ENCODE results near the gene JCHAIN.

GRCh38 chr4:70640192-70640591 is 26.1 kb downstream of the JCHAIN start:
- TF ChIP-seq EZH2 (IDR thresholded peaks at IDR 0.05; ENCODE audit: insufficient read depth, poor library complexity, severe bottlenecking), result no peak
- TF ChIP-seq EZH2phosphoT487 (IDR thresholded peaks at IDR 0.05; ENCODE audit: insufficient read depth, low read depth), result no peak
